ENCODE measurements around the gene HVCN1.

HVCN1 gene

GRCh38 chr12:110702081-110702480 is 13.2 kb upstream of the HVCN1 start:
- DNase-seq (ENCODE audit: low read depth, low spot score): no peak
- in situ Hi-C loops (cut with HindIII; ENCODE audit: low sequenced_read_pairs): no loop called here
- no peak for TF ChIP-seq CTCF (IDR thresholded peaks at IDR 0.05; ENCODE audit: low read depth, low read length)

GRCh38 chr12:110699591-110700445 is 10.9 kb upstream of the HVCN1 start:
- no peak for DNase-seq (ENCODE audit: low read depth, low spot score)
- TF ChIP-seq CTCF (IDR thresholded peaks at IDR 0.05; ENCODE audit: low read depth, low read length): no peak

More at GRCh38 chr12:110702081-110702480, 13.2 kb upstream of the HVCN1 start:
- H3K4me3 ChIP-seq (ENCODE audit: low read depth, low read length): no peak overlapping the region

GRCh38 chr12:110698171-110698902 is 9.4 kb upstream of the HVCN1 start:
- no peak overlapping the region for H3K4me3 ChIP-seq (ENCODE audit: low read depth, low read length)
- TF ChIP-seq CTCF (IDR thresholded peaks at IDR 0.05; ENCODE audit: low read depth, low read length): peak; percentile 76
- in situ Hi-C loops (cut with HindIII; ENCODE audit: low sequenced_read_pairs): no loop called here
- peak; percentile 80 for DNase-seq (ENCODE audit: low read depth, low spot score)

More at GRCh38 chr12:110699591-110700445, 10.9 kb upstream of the HVCN1 start:
- in situ Hi-C loops (cut with HindIII; ENCODE audit: low sequenced_read_pairs): no loop called here
- H3K4me3 ChIP-seq (ENCODE audit: low read depth, low read length): no peak overlapping the region

GRCh38 chr12:110697236-110697635 is 8.3 kb upstream of the HVCN1 start:
- DNase-seq (ENCODE audit: low read depth, low spot score): no peak
- no peak for TF ChIP-seq CTCF (IDR thresholded peaks at IDR 0.05; ENCODE audit: low read depth, low read length)
- in situ Hi-C loops (cut with HindIII; ENCODE audit: low sequenced_read_pairs): no loop called here
- no peak overlapping the region for H3K4me3 ChIP-seq (ENCODE audit: low read depth, low read length)

- in situ Hi-C loops (cut with HindIII; ENCODE audit: low sequenced_read_pairs): no loop called here
- DNase-seq (ENCODE audit: low read depth, low spot score): no peak
- no peak overlapping the region for H3K4me3 ChIP-seq (ENCODE audit: low read depth, low read length)
- TF ChIP-seq CTCF (IDR thresholded peaks at IDR 0.05; ENCODE audit: low read depth, low read length): no peak
These were observed 7.4 kb upstream of the HVCN1 start for GRCh38 chr12:110696283-110696682.

- in situ Hi-C loops (cut with HindIII; ENCODE audit: low sequenced_read_pairs): no loop called here
- DNase-seq (ENCODE audit: low read depth, low spot score): no peak
- no peak for TF ChIP-seq CTCF (IDR thresholded peaks at IDR 0.05; ENCODE audit: low read depth, low read length)
These were observed 5.5 kb upstream of the HVCN1 start for GRCh38 chr12:110694330-110694901.

More at GRCh38 chr12:110694330-110694901, 5.5 kb upstream of the HVCN1 start:
- no peak overlapping the region for H3K4me3 ChIP-seq (ENCODE audit: low read depth, low read length)

Measured in astrocyte of the spinal cord (primary cell).